ENCODE measurements around the gene TOMM70. TPM values are rescaled to one million over a fixed set of nuclear protein-coding genes. Genes with fewer than 3 reads are reported as not detected.

TOMM70 gene
- total and polyA plus RNA-seq, 2 of the 8 experiments (the other 6 are each of a cell fraction or from before 2014, with no cell fraction given), result 10.9 to 52.1 TPM

GRCh38 chr3:100334488-100335351, 66.2 kb downstream of the TOMM70 start, which contains the start of gene NIT2:
NIT2 (plus strand) TSS chr3:100334757; CDS start chr3:100334792, 35 bp downstream.
- Histone ChIP-seq H2BK20ac (ENCODE audit: low read length) (no peak within 1 kb of the TSS), H4K20me1 (replicated peaks in 1 of 2; ENCODE audit: control insufficient read depth in 1 of 2, insufficient read depth in 2 of 2, low read length in 2 of 2) (no peaks in the 10 kb centered on the region), H3K27me3 (replicated peaks in 1 of 4; ENCODE audit: control insufficient read depth in 3 of 4, extremely low read depth in 1 of 4, insufficient read depth in 3 of 4, low read length in 3 of 4) (no peaks in the 10 kb centered on the region; a peak in 2 of 7 replicates), H3K4me1 (replicated peaks in 1 of 4; ENCODE audit: control insufficient read depth in 3 of 4, insufficient read depth in 4 of 4, low read length in 3 of 4) (peaks cover 0 to 6% (median 4%) of the 10 kb centered on the region in 4 experiments; a peak in 5 of 7 replicates), H3K18ac (ENCODE audit: extremely low read depth, low read length) (peak within 1 kb of the TSS; percentile 68), H2BK5ac (ENCODE audit: low read depth, low read length) (no peak within 1 kb of the TSS), H3K14ac (ENCODE audit: insufficient read length) (no peak within 1 kb of the TSS), H3K36me3 (ENCODE audit: control insufficient read depth in 2 of 4, insufficient read depth in 4 of 4, low read length in 3 of 4) (no peaks in the 10 kb centered on the region; a peak in 1 of 8 replicates), H4K91ac (replicated peaks; ENCODE audit: insufficient read length, low read length) (peak within 1 kb of the TSS; percentile 88), H3K23me2 (ENCODE audit: low read depth, low read length) (peaks cover 4% of the 10 kb centered on the region; the same call in 1 of the 2 replicates), H3K4me2 (ENCODE audit: insufficient read depth in 1 of 2, low read depth in 2 of 2, low read length in 2 of 2) (peak within 1 kb of the TSS; percentile 70 to 100), H3K56ac (replicated peaks; ENCODE audit: insufficient read length, low read depth, low read length) (no peak within 1 kb of the TSS), H3K79me1 (ENCODE audit: low read depth, low read length) (no peaks in the 10 kb centered on the region; the same call in 1 of the 2 replicates), H2AFZ (ENCODE audit: low read length) (peak within 1 kb of the TSS; percentile 100), H3K23ac (ENCODE audit: insufficient read length) (no peak within 1 kb of the TSS), H2BK12ac (ENCODE audit: low read depth, low read length) (peak within 1 kb of the TSS; percentile 39), H4K5ac (ENCODE audit: insufficient read length, low read depth, low read length) (no peak within 1 kb of the TSS), H4K8ac (ENCODE audit: extremely low read depth, insufficient read depth, low read length) (peak within 1 kb of the TSS; percentile 87; the same call in 1 of the 2 replicates), H3K9ac (replicated peaks in 1 of 4; ENCODE audit: extremely low read depth in 1 of 4, low read depth in 3 of 4, low read length in 3 of 4) (peak within 1 kb of the TSS; percentile 78 to 84 (median 80)), H3K4me3 (ENCODE audit: extremely low read depth in 1 of 4, insufficient read depth in 2 of 4, low read depth in 3 of 4, low read length in 4 of 4) (peak within 1 kb of the TSS; percentile 49 to 75 (median 68)), H2AK5ac (ENCODE audit: low read depth, low read length) (no peak within 1 kb of the TSS; the same call in 1 of the 2 replicates), H3K4ac (replicated peaks; ENCODE audit: insufficient read length, low read depth, low read length) (peak within 1 kb of the TSS; percentile 93), H2BK15ac (ENCODE audit: low read length) (peak within 1 kb of the TSS; percentile 73; the same call in 1 of the 2 replicates), H3K9me3 (ENCODE audit: insufficient read depth in 2 of 2, low read depth in 1 of 2, low read length in 1 of 2) (no peaks in the 10 kb centered on the region), H2BK120ac (replicated peaks; ENCODE audit: low read depth, low read length) (no peak within 1 kb of the TSS), H3K27ac (ENCODE audit: low read depth, low read length) (no peak within 1 kb of the TSS), H3K79me2 (ENCODE audit: control insufficient read depth in 1 of 2, insufficient read depth in 2 of 2, low read length in 2 of 2) (no peaks in the 10 kb centered on the region)
- WGBS, 2 experiments (ENCODE audit: extremely low coverage in 1 of 2, insufficient coverage in 1 of 2, insufficient read length in 1 of 2, insufficient replicate concordance in 2 of 2, low coverage in 1 of 2, low lambda C conversion rate in 2 of 2, missing lambda C conversion rate in 1 of 2), result 2% methylated on average over 45 of the region's 77 CpGs; no CpG with 5 or more reads in 1 of the 2 experiments
- CTCF ChIA-PET (ENCODE audit: partially characterized antibody), result interaction anchor here (0.6 to 1.8 kb wide), 3 partner anchors 18 to 942 kb away, joined by 3 to 5 read pairs (median 3); no protein-coding TSS in a partner anchor
- DNase-seq (ENCODE audit: low read depth in 1 of 2, low spot score in 2 of 2), result peak; percentile 77 to 92
- FAIRE-seq, result no peak
- POLR2A ChIA-PET (ENCODE audit: partially characterized antibody), result interaction anchor here (0.6 to 3.4 kb wide), 17 partner anchors 9 to 462 kb away, joined by 3 to 23 read pairs (median 3); partner anchors contain the start of genes LNP1, TMEM45A and TOMM70
- peak; percentile 72 for TF ChIP-seq PHF8 (conservative IDR thresholded peaks at IDR 0.05; ENCODE audit: low read depth, low read length)
- 0 out of 2 replicates have a peak, but pooled peaks have one; percentile 4 for TF ChIP-seq MAX (IDR thresholded peaks at IDR 0.05)
- TF ChIP-seq HDAC6 (IDR thresholded peaks at IDR 0.05; ENCODE audit: low read depth, low read length), result no peak
- peak; percentile 34 for TF ChIP-seq KDM4A (IDR thresholded peaks at IDR 0.05; ENCODE audit: low read depth, low read length, severe bottlenecking)
- peak; percentile 63 for TF ChIP-seq CREB1 (IDR thresholded peaks at IDR 0.05)
- peak; percentile 89 for TF ChIP-seq TAF1 (IDR thresholded peaks at IDR 0.05; ENCODE audit: low read depth, low read length)
- TF ChIP-seq CEBPB (IDR thresholded peaks at IDR 0.05; ENCODE audit: low read depth, low read length), result 0 out of 2 replicates have a peak, but pooled peaks have one; percentile 44
- peak; percentile 94 for TF ChIP-seq ASH2L (IDR thresholded peaks at IDR 0.05; ENCODE audit: low read length)
- no peak for TF ChIP-seq SP4 (IDR thresholded peaks at IDR 0.05; ENCODE audit: low read length)
- no peak for TF ChIP-seq CTBP2 (IDR thresholded peaks at IDR 0.05; ENCODE audit: borderline replicate concordance, insufficient read depth, insufficient read length, low read length)
- TF ChIP-seq NANOG (IDR thresholded peaks at IDR 0.05; ENCODE audit: insufficient read depth, low read depth, low read length, poor library complexity, severe bottlenecking), result peak; percentile 71

Data from H1 (cell line).